HT1080 (cell line): ENCODE results near the gene NFKB1. TPM values are rescaled to one million over a fixed set of nuclear protein-coding genes. Genes with fewer than 3 reads are reported as not detected.
A peak's percentile ranks its signal among the peaks of the same experiment; 100 is the strongest.

Experiments used
- DNase-seq: peaks from one replicate; pipeline ENCODE4 v3.0.0-alpha.2; 2015; ENCODE audit warnings: low read depth
- total RNA-seq: library from RNA; depleted of rRNA; stranded (reverse); fragments of >200 nt; shearing (Covaris generic); gene quantifications from 2 replicates; pipeline ENCODE4 v1.2.3, GENCODE V29; 2014

NFKB1 gene
- total RNA-seq, 1 experiment from 2014 or later: 30.8 TPM

DNA sequence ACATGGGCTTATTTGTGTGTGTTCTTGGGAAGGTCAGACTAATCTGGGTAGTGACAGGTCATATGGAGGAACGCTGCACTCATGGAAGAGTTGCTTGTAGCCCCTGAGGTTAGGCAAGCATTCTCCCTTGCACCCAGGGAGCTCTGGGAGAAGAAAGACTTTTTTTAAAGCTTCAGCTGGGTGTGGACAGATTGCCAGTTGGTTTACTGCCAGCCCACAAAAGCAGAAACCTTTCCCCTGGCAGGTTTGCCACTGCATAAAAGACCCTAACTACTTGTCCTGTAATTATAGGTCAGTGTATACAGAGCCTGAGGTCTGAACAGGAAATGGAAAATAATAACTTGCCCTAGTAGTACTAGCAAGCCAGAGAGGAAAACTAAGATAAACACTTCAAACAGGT, 7.4 kb upstream of the NFKB1 start:
- no peak for DNase-seq

DNA sequence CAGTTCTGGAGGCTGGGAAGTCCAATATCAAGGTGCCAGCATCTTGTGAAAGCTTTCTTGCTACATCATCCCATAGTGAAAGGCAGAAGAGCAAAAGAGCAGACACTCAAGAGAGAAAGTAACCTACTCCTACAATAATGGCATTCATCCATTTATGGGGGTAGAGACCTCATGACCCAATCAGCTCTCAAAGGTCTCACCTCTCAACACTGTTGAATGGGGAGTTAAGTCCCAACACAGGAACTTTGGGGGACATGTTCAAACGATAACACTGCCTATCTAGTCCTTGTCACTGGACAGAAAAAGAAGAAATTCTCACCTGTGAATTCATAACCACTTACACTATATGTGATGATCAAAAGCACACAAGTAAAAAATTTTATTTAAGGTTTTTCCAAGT, 6.6 kb upstream of the NFKB1 start:
- no peak for DNase-seq

DNA sequence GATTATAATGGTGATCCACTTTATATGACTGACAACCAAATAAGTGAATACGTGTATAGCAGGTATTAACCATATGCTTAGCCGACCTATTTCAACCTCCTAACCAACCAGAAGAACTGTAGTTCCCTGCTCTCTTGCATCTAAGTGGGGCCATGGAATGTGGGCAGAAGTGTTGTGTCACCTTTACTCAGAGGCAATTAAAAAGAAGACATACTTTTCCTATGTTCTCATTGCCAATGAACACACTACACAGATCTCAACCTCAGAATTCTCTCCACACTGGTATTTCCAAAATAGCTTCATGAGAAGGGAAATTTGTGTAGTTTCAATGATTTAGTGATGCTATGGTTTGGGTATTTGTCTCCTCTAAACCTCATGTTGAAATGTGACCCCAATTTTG, 3.2 kb upstream of the NFKB1 start:
- DNase-seq: no peak

DNA sequence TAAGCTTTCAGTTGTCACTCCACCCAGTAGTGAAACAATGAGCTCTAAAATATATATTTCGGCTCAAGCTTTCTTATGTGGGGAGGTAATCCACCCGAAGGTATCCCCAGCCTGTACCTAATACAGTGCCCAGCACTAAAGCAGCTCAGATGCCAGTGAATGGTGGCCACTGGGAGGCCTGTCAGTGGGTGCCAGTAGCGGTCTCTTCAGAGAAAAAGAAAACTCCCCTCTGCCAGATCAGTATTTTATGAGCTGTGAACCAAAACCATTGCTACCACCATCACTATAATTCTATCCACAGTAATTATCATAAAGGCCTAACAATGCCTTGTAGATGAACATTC, 835 bp upstream of the NFKB1 start:
- DNase-seq: peak; percentile 24

DNA sequence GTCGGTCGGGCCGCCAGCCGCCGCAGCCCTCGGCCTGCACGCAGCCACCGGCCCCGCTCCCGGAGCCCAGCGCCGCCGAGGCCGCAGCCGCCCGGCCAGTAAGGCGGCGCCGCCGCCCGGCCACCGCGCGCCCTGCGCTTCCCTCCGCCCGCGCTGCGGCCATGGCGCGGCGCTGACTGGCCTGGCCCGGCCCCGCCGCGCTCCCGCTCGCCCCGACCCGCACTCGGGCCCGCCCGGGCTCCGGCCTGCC, 213 bp downstream of the NFKB1 start:
- no peak for DNase-seq

DNA sequence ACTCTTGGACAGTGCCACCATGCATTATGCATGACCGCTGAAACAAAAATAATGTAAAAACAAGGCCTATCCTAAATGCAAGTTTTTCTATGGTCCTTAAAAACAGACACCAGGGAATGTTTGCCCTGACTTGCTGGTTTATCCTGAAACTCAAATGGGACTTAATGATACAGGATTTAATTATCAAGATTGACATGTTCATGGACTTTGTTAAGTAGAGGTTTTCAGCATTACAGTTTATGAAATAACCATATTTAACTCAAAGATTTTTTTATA, 1.3 kb downstream of the NFKB1 start:
- DNase-seq: no peak

DNA sequence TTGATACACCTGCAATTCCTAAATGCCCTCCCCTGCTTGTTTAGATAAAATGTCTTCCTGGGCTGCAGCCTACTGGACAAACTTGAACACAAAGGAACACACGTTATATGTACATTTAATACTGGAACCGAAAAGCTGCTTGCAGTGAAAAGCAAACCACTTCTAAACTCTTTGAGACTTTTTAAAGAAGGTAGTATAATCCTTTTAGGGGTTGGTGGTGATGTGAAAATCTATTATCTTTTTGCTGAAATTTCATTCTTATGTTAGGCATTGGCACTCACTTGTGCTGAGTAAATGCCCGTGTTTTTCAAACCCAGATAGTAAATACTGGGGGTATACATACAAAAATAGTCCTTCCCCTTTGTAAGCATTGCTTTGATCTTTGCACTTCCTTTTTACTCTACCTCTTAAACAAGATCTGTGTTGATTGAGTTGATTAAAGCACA, 2.2 kb downstream of the NFKB1 start:
- DNase-seq: no peak

DNA sequence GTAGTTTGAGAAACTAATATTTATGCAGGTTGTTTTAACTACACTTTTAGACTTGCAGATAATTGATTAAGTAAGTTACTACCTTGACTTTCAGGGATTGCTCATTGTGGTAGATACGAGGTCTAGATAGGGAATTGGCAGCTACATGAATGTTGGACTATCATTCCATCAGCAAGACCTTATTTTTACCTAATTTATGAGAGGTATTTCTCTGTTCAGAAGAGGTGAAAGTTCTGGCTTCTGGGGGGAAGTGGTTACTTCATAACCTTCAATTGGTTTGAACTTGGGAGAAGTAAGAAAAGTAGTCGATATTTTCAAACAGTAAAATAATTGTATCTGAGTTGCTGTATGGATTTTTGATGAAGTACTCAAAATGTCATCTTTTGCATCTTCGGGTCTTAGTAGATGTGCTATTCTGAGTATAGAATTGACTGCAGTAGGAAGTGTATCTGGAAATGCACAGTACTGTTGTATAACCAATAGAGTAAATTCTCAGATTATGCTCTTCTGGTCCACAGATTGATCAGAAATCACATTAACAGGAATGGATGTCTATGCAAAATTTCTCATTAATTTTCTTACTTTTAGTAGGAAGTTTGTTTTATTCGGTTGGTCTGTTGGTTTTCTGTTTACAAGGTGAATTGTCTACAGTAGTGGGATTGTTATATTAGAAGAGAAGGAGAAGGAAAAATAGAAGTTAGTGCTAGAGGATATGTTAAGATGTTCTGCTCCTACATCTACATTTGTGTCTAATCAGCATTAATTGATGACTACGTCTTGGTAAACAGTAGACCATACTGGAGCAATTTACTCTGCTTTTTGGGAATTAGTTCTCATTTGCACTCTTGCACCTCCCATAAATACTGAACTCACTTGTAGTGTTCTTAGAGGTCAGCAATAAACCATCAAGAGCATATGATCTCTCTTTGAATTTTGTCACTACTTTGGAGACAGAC, 3.0 kb downstream of the NFKB1 start:
- no peak for DNase-seq

DNA sequence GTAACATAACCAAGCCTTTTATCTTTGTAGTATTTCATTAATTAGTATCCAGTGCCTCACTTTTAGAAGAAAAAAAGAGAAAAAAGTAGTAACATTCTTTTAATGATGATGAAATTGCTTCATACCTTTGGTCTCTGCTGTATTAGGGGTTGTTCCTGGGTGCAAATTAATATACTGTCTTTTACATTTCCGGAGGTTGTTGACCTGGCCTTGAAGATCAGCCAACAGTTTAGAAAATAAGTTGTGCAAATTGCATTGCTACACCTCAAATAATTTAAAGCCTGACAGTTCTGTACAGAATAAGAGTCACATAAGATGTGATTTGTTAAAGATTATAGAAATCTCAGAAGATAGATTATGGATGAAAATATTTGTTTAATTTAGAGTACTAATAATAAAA, 3.8 kb downstream of the NFKB1 start:
- DNase-seq: no peak

DNA sequence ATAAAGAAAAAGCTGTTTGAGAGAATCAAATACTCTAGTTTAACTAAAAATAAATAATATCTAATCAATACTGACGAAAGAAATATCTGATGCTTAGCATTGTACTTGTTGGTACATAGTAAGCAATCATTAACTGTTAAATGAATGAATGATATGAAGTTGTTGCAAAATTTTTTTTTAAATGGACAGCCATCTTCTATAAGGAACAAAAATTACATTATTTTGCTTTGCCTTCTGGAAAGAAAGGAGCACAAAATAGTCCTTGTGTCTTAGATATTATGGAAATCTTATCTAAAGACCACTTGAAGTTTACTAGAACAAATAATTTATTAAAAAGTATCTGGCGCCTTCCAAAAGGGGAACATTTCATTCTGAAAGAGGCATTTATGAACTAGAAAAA, 4.5 kb downstream of the NFKB1 start:
- DNase-seq: no peak

DNA sequence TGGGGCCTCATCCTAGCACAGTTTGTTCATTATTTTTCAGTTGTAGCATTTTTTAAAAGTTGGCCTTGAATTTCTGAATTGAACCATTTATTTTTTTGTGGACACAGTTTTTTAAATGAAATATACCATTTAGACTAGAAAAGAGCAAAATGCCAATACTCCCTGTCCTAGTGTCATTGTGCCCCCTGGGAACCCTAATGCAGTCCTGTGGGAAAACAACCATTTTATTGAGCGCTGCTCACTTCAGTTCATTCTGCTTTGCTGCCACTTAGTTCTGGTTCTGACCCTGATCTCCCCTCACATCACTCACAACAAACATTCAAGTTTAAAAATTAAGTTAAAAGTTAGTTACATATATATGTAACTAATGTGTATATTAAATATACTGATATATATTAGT, 5.4 kb downstream of the NFKB1 start:
- no peak for DNase-seq

DNA sequence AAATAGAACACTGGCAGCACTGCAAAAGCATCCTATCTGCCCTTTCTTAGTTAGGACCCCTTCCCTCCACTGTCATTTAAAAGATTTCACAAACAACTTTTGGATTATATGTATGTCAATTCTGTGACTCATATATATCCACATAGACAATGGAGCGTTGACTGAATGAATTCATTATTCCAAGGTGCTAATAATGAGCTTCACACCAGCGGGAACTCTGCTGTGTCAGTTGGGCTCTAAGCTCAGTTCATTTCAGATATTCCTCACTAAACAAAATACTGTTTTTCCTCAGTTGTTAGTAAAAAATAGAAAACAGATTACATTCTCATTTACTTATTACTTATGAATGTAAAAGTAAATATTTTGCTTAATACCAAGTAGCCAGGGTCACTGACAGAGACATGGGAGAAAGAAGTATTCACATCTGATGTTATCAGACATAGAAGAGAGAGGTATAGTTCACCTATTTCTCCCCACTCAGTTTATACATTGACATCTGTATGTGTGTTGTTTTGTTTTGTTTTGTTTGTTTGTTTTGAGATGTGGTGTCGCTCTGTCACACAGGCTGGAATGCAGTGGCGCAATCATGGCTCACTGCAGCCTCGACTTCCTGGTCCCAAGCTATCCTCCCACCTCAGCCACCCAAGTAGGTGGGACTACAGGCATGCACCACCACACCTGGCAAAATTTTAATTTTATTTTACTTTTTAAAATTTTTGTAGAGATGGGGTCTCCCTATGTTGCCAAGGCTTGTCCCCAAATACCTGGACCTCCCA, 10.9 kb downstream of the NFKB1 start:
- no peak for DNase-seq

DNA sequence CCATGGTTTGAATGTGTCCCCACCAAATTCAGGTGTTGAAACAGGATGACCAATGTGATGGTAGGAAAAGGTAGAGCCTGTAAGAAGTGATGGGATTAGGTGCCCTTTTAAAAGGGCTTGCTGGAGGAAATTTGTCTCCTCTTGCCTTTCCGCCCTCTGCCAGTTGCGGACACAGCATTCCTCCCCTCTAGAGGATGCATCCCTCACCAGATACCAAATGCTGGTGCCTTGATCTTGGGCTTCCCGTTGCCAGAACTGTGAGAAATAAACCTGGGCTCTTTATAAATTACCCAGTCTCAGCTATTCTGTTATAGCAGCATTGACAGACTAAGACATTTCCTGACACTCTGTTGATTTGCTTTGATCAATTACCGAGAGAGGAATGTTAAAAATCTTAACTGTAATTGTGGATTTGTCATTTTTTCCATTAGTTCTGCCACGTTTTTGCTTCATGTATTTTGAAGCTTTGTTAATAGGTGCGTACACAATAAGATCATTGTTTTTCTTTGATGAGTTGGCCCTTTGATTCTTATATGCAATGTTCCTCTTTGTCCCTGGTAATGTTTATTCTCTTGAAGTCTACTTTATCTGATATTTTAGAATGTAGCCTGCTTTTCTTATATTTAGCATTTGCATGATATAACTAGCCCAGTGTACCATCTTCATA, 13.3 kb downstream of the NFKB1 start:
- no peak for DNase-seq

DNA sequence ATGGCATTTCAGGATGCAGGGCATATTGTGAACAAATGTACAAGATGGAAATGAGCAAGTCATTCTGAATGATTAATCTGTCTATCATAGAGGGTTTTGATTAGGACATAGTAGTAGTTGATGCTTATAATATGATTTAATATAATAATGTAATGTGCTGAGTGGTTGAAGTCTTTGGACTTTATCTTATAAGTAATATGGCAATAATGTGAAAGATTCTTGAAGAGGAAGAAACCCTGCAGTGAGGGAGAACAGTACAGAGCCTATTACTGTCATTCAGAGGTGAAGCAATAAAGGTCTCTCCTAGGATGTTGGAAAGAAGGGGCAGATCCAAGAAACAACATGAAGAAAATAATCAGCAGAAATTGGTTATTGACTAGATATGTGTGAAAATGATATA, 16.6 kb downstream of the NFKB1 start:
- DNase-seq: no peak

DNA sequence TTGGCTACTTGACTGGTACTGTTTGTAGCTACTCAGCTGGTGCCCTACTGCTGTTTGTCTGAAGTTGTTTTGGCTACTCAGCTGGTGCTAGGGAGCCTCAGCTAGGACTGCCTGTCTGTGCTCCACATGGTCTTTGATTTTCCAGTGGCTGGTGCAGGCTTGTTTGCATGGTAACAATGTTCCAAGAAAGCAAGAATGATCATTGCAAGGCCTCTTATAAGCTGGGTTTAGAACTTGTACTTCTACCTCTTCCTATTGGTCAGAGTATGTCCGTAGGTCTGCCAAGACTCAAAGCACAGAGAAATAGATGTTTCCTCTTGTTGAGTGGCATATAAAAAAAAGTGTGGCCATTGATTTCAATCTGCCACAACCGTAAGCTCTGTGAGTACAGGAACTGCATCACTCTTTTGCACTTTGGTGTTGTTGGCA, 17.6 kb downstream of the NFKB1 start:
- DNase-seq: no peak

DNA sequence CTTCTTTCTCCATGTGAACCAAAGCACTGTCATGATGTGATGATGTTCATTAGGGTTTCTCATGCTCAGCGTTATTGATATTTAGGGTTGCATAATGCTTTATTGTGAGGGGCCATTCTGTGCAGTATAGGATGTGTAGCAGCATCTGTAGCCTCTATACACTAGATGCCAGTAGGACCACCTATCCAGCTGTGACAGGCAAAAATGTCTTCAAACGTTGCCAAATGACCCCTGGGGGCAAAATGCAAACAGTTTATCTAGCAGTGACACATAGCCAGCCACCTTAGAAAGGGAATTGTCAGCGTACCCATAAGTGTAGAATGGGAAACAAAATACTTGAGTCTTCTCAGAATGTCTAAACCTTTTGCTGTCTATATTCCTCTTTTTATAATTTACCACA, 18.8 kb downstream of the NFKB1 start:
- DNase-seq: no peak

DNA sequence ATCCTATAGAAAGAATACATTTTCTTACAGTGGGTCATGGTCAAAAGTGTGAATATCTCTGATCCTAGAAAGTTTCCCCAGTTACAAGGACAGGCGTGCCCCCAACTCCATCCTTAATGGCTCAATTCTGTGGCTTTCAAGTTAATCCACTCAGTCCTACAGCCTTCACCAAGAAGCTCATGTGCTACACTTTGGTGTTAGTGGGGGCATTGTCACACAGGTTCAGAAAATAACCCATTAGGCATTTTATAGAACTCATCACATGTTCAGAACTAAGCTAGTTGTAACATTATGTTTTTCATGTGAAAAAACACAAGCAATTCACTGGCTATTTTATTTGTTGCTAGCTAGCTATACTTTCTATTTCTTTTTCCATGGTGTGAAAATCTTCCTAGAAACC, 20.4 kb downstream of the NFKB1 start:
- DNase-seq: no peak

DNA sequence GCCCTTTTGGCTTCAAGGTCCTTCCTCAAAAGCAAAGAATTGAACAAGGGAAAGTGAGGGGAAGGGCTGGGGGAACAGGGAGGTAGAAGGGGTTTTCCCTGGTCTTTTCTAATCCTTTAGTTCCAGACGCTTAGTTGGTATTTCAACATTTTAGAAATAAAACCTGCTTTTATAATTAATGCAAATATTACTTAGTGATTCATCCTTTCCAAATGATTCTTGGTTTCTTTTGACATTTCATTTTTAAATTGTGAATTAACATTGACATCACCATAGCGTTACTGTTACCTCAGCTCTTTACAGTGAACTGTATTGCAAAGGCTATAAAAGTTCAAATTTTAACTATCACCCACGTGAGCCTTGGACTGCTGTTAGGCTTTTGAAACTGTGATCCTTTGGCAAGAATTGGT, 20.9 kb downstream of the NFKB1 start:
- no peak for DNase-seq

DNA sequence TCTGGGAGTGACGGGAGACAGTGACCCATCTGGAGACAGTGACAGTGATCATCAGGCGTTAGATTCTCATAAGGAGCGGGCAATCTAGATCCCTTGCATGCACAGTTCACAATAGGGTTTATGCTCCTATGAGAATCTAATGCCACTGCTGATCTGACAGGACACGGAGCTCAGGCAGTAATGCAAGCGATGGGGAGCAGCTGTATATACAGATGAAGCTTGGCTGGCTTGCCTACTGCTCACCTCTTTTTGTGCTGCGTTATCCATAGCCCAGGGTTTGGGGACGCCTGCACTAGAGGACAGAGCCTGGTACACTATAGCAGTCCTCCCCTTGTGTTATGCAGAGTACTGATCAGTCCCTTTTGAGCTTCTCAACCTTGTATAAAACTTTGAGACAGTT, 23.5 kb downstream of the NFKB1 start:
- DNase-seq: no peak

DNA sequence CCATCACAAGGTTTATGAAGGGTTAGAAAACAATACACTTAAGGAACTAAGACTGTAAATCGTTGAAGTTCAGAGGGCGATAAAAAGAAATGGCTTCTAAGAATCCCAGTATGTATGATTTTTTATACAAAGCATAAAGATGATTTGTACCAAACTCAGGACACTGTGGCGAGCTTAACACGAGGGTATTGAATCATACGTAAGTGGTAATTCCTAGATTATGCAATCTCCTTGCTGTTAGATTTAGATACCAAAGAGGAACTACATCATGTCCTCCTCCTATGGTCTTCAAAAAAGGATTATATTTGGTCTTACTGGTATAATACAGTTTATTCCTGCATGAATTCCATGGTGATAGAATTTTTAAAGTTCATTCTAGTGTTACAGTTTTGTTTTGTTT, 23.9 kb downstream of the NFKB1 start:
- no peak for DNase-seq

DNA sequence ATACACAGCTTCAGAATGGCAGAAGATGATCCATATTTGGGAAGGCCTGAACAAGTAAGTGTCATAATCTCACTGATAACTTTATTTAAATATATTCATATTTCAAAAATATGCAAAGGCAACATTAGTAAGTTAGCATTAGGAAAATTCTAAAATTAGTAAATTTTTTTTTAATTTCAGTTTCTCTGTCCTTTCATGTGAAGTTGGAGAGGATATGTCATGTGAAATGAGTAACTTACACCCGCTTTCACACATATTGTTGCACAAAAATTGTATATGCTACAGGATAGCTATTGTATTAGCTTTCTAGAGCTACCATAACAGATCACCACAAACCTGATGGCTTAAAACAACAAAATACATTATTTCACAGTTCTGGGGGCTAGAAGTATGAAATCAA, 24.3 kb downstream of the NFKB1 start:
- no peak for DNase-seq

DNA sequence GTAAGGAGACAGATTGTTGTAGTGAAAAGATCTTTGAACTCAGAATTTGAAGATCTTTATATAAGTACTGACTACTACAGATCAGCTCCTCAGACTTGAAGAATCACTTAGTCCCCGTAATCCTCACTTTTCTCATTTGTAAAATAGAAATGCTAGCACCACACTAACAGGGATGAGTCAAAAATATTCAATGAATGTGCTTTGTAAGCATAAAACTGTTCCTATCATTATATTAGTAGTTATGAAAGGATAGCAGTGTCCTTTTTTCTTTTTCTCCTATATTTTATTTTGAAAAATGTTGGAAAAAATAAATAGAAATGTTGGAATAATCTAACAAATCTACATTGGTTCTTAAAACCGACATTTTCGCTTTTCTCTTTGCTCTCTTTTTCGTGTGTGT, 25.4 kb downstream of the NFKB1 start:
- no peak for DNase-seq
